ENCODE measurements around the gene DPF3. TPM values are rescaled to one million over a fixed set of nuclear protein-coding genes. Genes with fewer than 3 reads are reported as not detected.

Gene DPF3
- total RNA-seq, 2 experiments from 2014 or later, result 0.27 to 0.31 TPM

GRCh38 chr14:72608391-72609204 lies 285.3 kb downstream of the DPF3 start:
- CTCF ChIA-PET, result interaction anchor here (1.3 kb wide), 1 partner anchor 22 kb away, joined by 3 read pairs; no protein-coding TSS in a partner anchor
- Mint-ChIP-seq H3K36me3 (ENCODE audit: low read depth) (no peaks in the 10 kb centered on the region), H3K27me3 (no peaks in the 10 kb centered on the region), H3K27ac (no peak overlapping the region), H3K9me3 (no peaks in the 10 kb centered on the region), H3K4me3 (no peak overlapping the region), H3K4me1 (ENCODE audit: low read depth) (no peaks in the 10 kb centered on the region)
- Histone ChIP-seq H3K4me1 (ENCODE audit: insufficient read depth, low read length) (no peaks in the 10 kb centered on the region), H3K9me3 (ENCODE audit: control insufficient read depth in 1 of 2, insufficient read depth in 1 of 2, low read length in 2 of 2) (peaks cover 0 to 1% of the 10 kb centered on the region in 2 experiments), H3K36me3 (ENCODE audit: insufficient read depth, low read length) (no peaks in the 10 kb centered on the region), H3K27me3 (ENCODE audit: control insufficient read depth in 1 of 2, insufficient read depth in 2 of 2, low read length in 2 of 2) (peaks cover 0 to 3% of the 10 kb centered on the region in 2 experiments), H3K4me3 (ENCODE audit: low read length) (no peak overlapping the region), H3K27ac (ENCODE audit: low read depth in 1 of 2, low read length in 2 of 2) (no peak overlapping the region)
- intact Hi-C loops (cut with DNase I, micrococcal nuclease), result no loop called here
- ATAC-seq (ENCODE audit: poor library complexity), result no peak
- POLR2A ChIA-PET, result no interaction called here
- no peak for DNase-seq
- TF ChIP-seq CTCF (IDR thresholded peaks at IDR 0.05), result no peak

- Mint-ChIP-seq H3K27me3 (no peaks in the 10 kb centered on the region), H3K27ac (no peak overlapping the region)
- CTCF ChIA-PET, result interaction anchor here (1.3 kb wide), 1 partner anchor 21 kb away, joined by 3 read pairs; no protein-coding TSS in a partner anchor
These were observed 286.3 kb downstream of the DPF3 start for GRCh38 chr14:72607386-72608130.

GRCh38 chr14:72606879-72607278 lies 287.0 kb downstream of the DPF3 start:
- ChIA-PET CTCF (no interaction called here), POLR2A (no interaction called here)
- no peak for TF ChIP-seq CTCF (IDR thresholded peaks at IDR 0.05)
- Mint-ChIP-seq H3K9me3 (no peaks in the 10 kb centered on the region), H3K27me3 (no peaks in the 10 kb centered on the region), H3K4me3 (no peak overlapping the region), H3K36me3 (ENCODE audit: low read depth) (no peaks in the 10 kb centered on the region), H3K4me1 (ENCODE audit: low read depth) (no peaks in the 10 kb centered on the region), H3K27ac (no peak overlapping the region)
- H3K9me3 ChIP-seq (ENCODE audit: control insufficient read depth in 1 of 2, insufficient read depth in 1 of 2, low read length in 2 of 2), result no peaks in the 10 kb centered on the region
- DNase-seq (no peak), ATAC-seq (ENCODE audit: poor library complexity) (no peak)
- H3K4me1 ChIP-seq (ENCODE audit: insufficient read depth, low read length), result no peaks in the 10 kb centered on the region
- intact Hi-C loops (cut with DNase I, micrococcal nuclease), result no loop called here
- no peaks in the 10 kb centered on the region for H3K36me3 ChIP-seq (ENCODE audit: insufficient read depth, low read length)
- no peak overlapping the region for H3K27ac ChIP-seq (ENCODE audit: low read depth in 1 of 2, low read length in 2 of 2)
- peaks cover 0 to 6% of the 10 kb centered on the region in 2 experiments for H3K27me3 ChIP-seq (ENCODE audit: control insufficient read depth in 1 of 2, insufficient read depth in 2 of 2, low read length in 2 of 2)
- no peak overlapping the region for H3K4me3 ChIP-seq (ENCODE audit: low read length)

More at GRCh38 chr14:72607386-72608130, 286.3 kb downstream of the DPF3 start:
- intact Hi-C loops (cut with DNase I, micrococcal nuclease), result no loop called here
- no peak for TF ChIP-seq CTCF (IDR thresholded peaks at IDR 0.05)
- ATAC-seq (ENCODE audit: poor library complexity) (no peak), DNase-seq (no peak)
- POLR2A ChIA-PET, result no interaction called here
- H3K27ac ChIP-seq (ENCODE audit: low read depth in 1 of 2, low read length in 2 of 2), result no peak overlapping the region
- H3K4me3 Mint-ChIP-seq, result no peak overlapping the region
- no peaks in the 10 kb centered on the region for H3K36me3 Mint-ChIP-seq (ENCODE audit: low read depth)
- no peaks in the 10 kb centered on the region for H3K9me3 Mint-ChIP-seq
- no peaks in the 10 kb centered on the region for H3K4me1 Mint-ChIP-seq (ENCODE audit: low read depth)
- H3K4me3 ChIP-seq (ENCODE audit: low read length), result no peak overlapping the region
- no peaks in the 10 kb centered on the region for H3K36me3 ChIP-seq (ENCODE audit: insufficient read depth, low read length)
- no peaks in the 10 kb centered on the region for H3K4me1 ChIP-seq (ENCODE audit: insufficient read depth, low read length)
- H3K9me3 ChIP-seq (ENCODE audit: control insufficient read depth in 1 of 2, insufficient read depth in 1 of 2, low read length in 2 of 2), result no peaks in the 10 kb centered on the region
- peaks cover 0 to 6% of the 10 kb centered on the region in 2 experiments for H3K27me3 ChIP-seq (ENCODE audit: control insufficient read depth in 1 of 2, insufficient read depth in 2 of 2, low read length in 2 of 2)
